NCI-H774 (cell line): ENCODE data around the gene OPN1MW3.
"Not testable (repeated sequence)": the region's sequence is repeated elsewhere in the genome, so short reads cannot be mapped to it uniquely, and the experiment has no call there.

Experiments used
- DNase-seq: peaks from one replicate; lab custom pipeline; 2025; lab: John Stamatoyannopoulos, UW

Gene OPN1MW3

DNA sequence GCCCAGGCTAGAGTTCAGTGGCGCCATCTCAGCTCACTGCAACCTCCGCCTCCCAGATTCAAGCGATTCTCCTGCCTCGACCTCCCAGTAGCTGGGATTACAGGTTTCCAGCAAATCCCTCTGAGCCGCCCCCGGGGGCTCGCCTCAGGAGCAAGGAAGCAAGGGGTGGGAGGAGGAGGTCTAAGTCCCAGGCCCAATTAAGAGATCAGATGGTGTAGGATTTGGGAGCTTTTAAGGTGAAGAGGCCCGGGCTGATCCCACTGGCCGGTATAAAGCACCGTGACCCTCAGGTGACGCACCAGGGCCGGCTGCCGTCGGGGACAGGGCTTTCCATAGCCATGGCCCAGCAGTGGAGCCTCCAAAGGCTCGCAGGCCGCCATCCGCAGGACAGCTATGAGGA, at the start of gene OPN1MW3:
Gene OPN1MW3, plus strand, starts transcription at position 301 of the 400 bp plus-strand sequence. Its CDS starts 38 bp downstream, at position 339.
- not testable (repeated sequence) for DNase-seq

DNA sequence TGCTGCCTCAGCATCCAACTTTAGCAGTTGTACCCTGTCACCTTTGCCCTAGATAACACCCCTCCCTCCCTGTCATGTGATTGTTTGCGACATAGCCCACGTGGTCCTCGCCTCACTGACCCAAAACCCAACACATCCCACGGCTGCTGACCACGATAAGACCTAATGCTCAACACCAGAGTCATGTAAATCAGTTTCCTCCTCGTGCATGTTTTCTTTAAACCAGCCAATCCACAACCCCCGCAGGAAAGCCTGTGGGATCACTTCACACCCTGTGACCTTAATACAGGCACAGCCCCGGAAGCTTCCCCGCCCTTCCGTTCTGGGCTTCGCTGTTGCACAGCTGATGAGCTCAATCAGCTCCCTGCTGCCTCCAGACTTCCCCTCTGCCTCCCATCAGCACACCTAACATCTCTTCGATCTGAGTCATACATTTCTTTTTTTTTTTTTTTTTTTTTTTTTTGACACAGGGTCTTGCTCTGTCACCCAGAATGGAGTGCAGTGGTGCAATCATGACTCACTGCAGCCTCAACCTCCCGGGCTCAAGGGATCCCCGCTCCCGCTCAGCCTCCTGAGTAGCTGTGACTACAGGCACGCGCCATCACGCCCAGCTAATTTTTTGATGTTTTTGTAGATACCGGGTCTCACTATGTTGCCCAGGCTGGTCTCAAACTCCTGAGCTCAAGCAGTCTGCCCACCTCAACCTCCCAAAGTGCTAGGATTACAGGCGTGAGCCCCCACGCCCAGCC, 47.5 kb upstream of the OPN1MW3 start:
- DNase-seq: not testable (repeated sequence)

DNA sequence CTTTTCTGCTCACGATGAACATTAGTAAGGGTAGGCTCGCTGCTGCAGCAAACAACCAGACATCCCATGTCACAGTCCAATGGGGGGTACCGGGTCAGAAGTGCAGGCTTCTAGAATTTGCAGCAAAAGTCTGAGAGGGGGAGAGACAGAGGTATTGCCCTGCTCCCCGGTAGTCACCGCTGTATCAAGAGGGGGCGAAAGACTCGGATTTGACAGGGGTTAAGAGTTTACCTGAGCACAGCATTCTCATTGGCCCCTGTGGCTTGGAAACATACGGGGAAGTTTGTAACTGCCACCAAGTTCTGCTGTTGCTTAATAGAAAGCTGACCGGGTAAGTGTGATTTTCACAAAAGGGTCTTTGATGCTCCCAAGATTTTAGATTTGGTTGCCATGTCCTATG, 46.3 kb upstream of the OPN1MW3 start:
- not testable (repeated sequence) for DNase-seq

DNA sequence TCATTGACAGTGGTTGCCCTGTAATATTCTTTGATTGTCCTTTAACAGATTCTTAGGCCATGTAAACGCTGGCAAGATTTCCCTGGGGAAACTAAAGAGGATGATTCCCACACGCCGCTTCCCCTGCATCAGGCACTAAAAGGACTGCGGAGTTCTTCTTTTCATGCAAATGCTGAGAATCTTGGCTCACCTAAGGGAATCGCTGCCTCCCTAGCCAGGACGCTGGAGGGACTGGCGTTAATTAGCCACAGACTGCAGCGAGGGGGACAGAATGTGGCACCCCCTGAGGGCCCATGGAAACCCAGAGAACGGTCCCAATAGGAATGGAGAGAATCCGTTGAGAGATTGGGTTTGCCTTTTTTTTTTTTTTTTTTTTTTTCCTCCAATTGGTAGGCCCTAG, 45.9 kb upstream of the OPN1MW3 start:
- DNase-seq: not testable (repeated sequence)

DNA sequence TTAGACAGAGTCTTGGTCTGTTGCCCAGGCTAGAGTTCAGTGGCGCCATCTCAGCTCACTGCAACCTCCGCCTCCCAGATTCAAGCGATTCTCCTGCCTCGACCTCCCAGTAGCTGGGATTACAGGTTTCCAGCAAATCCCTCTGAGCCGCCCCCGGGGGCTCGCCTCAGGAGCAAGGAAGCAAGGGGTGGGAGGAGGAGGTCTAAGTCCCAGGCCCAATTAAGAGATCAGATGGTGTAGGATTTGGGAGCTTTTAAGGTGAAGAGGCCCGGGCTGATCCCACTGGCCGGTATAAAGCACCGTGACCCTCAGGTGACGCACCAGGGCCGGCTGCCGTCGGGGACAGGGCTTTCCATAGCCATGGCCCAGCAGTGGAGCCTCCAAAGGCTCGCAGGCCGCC, 37.9 kb upstream of the OPN1MW3 start, which contains the start of gene OPN1MW2:
Gene OPN1MW2, plus strand, starts transcription at position 301 of the 400 bp plus-strand sequence. Its CDS starts 60 bp downstream, at position 361.
- DNase-seq: not testable (repeated sequence)

DNA sequence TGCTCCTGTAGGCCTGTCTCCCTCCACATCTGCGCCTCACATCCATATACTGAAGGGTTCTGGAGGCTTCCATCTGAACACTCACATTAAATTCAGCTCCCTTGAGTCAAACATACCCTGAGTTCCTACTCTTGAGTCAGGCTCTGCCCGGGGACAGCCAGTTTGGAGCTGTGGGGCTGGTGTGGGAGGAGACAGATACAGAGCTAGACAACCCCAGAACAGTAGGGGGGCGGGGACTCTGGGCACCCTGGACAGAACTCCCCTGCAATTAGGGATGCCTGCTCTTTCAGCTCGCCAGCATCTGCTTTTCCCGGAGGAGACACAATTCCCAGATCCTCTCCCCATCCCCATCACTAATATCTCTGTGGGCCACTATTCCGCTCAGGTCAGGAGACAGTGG, 32.1 kb upstream of the OPN1MW3 start:
- not testable (repeated sequence) for DNase-seq

DNA sequence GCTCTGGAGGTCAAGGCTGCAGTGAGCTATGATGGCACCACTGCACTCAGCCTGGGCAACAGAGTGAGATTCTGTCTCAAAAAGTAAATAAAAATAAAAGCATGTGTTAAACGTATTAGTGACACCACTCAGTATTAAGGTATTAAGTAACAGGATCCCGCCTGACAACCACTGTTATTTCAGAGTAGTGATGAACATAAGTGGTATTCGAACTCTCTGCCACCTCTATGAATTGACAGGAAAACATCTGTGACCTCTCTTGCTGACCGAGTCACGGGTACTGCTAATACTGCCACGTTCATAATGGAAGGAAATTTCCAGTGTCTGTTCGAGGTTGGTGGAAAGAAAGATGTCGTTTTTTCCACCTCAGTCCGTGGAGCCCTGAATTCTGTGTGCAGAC, 30.7 kb upstream of the OPN1MW3 start:
- DNase-seq: not testable (repeated sequence)

DNA sequence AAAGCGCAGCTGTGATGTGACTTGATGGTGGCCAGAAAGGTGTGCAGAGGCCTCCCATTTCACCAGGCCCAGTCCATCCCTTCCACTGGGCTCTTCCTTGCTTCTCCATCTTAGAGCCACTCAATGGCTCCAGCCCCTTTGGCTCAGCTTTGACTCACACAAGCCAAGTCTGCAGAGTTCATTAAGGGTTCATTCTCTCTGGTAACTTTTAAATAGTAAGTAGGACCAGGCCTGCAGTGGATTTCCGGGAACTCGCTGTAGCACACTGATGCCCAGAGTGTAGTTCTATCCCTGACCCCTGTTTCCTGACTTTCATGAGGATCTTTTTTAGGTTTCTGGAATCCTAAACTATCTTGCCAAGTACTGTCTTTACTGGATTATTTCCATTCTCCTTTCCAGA, 25.9 kb upstream of the OPN1MW3 start:
- not testable (repeated sequence) for DNase-seq

DNA sequence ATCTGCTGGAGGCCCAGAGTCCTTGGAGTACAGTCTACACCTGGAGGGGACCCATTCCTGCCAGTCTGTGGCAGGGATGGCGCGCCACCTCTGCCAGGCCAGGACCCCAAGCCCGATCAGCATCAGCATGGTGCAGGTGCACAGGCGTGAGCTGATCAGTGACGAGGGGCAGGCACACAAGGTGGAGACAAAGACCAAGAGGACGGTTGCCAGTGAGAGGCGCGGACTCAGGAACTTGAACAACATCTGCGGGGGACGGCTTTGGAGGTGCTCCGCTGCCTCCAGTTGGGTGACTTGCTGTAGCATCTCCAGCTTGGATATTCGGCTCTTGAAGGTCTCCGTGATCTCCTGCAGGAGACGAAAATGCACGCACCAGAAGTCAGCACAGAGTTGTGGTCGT, 23.8 kb upstream of the OPN1MW3 start:
- DNase-seq: not testable (repeated sequence)

DNA sequence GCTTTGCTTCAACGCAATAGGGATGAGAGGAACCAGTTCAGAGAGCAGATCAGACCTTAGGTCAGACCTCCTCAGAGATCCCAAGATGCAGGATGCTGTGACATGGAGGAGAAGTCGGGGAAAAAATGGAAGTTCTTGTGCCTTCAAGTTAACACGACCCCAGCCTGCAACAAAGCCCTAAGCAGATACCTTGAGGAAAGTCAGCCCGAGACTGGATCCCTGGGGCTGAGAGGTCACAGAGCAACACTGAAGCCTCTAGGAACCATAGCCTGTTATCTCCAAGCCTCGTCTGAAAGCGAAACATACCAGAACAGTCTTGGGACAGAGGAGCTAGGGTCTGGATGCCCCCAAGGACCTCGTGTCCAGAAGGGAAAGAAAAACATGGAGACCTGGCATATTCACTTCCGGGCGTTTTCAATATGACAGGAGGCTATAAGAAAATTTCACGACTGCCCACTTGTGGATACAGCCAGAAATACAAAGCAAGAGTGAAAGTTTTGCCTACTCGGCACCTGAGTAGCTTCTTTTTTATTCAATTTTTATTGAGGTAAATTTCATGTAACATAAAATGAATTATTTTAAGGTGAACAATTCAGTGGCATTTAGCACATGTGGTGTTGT, 18.3 kb upstream of the OPN1MW3 start:
- not testable (repeated sequence) for DNase-seq

DNA sequence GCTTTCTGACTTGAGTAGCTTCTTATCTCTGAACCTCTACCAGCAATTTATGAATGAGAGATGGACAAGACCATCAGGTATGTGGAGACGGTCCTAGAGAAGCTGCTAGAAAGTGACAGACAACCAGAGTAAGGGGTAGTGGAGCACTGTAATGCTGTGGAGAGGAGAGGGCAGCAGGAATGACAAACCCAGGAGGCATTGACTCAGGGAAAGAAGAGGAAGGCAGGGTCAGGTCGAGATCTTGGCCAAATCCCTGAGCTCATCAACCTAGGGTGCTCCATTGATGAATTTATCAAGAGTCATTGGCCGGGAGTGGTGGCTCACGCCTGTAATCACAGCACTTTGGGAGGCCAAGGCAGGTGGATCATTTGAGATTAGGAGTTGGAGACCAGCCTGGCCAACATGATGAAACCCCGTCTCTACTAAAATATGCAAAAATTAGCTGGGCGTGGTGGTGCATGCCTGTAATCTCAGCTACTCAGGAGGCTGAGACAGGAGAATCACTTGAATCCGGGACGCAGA, 17.3 kb upstream of the OPN1MW3 start:
- DNase-seq: not testable (repeated sequence)

DNA sequence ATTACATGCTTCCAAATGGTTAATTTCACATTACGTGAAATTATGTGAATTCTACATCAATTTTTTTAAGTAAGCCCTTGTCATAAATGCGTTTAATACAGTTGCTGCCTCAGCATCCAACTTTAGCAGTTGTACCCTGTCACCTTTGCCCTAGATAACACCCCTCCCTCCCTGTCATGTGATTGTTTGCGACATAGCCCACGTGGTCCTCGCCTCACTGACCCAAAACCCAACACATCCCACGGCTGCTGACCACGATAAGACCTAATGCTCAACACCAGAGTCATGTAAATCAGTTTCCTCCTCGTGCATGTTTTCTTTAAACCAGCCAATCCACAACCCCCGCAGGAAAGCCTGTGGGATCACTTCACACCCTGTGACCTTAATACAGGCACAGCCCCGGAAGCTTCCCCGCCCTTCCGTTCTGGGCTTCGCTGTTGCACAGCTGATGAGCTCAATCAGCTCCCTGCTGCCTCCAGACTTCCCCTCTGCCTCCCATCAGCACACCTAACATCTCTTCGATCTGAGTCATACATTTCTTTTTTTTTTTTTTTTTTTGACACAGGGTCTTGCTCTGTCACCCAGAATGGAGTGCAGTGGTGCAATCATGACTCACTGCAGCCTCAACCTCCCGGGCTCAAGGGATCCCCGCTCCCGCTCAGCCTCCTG, 9.9 kb upstream of the OPN1MW3 start:
- not testable (repeated sequence) for DNase-seq

DNA sequence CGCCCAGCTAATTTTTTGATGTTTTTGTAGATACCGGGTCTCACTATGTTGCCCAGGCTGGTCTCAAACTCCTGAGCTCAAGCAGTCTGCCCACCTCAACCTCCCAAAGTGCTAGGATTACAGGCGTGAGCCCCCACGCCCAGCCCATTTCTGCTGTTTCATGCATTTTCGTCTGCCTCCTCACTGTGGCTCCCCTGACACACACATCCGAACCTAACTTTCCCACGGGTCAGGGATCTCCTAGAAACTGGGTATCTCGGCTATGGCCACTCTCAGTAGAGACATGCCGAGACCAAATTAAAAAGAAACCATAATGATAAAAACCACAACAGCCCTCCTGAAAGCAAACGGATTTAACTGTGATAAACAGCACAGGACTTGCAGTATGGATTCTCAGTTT, 9.3 kb upstream of the OPN1MW3 start:
- DNase-seq: not testable (repeated sequence)

DNA sequence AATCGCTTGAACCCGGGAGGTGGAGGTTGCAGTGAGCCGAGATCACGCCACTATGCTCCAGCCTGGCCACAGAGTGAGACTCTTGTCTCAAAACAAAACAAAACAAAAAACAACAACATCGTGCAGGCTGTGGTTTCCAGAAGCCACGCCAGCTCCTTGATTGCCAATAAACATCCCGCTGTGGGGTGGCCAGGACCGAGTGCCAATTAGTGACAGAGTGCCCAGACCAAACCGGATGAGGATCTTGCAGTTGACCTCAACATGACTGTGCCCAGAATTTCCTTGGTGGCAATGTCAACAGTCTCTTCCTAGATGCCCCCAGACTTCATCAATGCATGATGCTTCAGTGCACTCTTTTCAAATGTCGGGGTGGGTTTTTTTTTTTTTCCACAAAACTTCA, 1.3 kb downstream of the OPN1MW3 start:
- not testable (repeated sequence) for DNase-seq

DNA sequence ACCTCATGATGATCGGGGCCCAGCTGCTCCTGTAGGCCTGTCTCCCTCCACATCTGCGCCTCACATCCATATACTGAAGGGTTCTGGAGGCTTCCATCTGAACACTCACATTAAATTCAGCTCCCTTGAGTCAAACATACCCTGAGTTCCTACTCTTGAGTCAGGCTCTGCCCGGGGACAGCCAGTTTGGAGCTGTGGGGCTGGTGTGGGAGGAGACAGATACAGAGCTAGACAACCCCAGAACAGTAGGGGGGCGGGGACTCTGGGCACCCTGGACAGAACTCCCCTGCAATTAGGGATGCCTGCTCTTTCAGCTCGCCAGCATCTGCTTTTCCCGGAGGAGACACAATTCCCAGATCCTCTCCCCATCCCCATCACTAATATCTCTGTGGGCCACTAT, 5.7 kb downstream of the OPN1MW3 start:
- not testable (repeated sequence) for DNase-seq

DNA sequence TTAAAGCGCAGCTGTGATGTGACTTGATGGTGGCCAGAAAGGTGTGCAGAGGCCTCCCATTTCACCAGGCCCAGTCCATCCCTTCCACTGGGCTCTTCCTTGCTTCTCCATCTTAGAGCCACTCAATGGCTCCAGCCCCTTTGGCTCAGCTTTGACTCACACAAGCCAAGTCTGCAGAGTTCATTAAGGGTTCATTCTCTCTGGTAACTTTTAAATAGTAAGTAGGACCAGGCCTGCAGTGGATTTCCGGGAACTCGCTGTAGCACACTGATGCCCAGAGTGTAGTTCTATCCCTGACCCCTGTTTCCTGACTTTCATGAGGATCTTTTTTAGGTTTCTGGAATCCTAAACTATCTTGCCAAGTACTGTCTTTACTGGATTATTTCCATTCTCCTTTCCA, 11.9 kb downstream of the OPN1MW3 start:
- DNase-seq: not testable (repeated sequence)

DNA sequence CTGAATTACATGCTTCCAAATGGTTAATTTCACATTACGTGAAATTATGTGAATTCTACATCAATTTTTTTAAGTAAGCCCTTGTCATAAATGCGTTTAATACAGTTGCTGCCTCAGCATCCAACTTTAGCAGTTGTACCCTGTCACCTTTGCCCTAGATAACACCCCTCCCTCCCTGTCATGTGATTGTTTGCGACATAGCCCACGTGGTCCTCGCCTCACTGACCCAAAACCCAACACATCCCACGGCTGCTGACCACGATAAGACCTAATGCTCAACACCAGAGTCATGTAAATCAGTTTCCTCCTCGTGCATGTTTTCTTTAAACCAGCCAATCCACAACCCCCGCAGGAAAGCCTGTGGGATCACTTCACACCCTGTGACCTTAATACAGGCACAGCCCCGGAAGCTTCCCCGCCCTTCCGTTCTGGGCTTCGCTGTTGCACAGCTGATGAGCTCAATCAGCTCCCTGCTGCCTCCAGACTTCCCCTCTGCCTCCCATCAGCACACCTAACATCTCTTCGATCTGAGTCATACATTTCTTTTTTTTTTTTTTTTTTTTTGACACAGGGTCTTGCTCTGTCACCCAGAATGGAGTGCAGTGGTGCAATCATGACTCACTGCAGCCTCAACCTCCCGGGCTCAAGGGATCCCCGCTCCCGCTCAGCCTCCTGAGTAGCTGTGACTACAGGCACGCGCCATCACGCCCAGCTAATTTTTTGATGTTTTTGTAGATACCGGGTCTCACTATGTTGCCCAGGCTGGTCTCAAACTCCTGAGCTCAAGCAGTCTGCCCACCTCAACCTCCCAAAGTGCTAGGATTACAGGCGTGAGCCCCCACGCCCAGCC, 27.3 kb downstream of the OPN1MW3 start:
- DNase-seq: not testable (repeated sequence)

DNA sequence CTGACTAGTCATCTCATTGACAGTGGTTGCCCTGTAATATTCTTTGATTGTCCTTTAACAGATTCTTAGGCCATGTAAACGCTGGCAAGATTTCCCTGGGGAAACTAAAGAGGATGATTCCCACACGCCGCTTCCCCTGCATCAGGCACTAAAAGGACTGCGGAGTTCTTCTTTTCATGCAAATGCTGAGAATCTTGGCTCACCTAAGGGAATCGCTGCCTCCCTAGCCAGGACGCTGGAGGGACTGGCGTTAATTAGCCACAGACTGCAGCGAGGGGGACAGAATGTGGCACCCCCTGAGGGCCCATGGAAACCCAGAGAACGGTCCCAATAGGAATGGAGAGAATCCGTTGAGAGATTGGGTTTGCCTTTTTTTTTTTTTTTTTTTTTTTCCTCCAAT, 29.0 kb downstream of the OPN1MW3 start:
- not testable (repeated sequence) for DNase-seq

DNA sequence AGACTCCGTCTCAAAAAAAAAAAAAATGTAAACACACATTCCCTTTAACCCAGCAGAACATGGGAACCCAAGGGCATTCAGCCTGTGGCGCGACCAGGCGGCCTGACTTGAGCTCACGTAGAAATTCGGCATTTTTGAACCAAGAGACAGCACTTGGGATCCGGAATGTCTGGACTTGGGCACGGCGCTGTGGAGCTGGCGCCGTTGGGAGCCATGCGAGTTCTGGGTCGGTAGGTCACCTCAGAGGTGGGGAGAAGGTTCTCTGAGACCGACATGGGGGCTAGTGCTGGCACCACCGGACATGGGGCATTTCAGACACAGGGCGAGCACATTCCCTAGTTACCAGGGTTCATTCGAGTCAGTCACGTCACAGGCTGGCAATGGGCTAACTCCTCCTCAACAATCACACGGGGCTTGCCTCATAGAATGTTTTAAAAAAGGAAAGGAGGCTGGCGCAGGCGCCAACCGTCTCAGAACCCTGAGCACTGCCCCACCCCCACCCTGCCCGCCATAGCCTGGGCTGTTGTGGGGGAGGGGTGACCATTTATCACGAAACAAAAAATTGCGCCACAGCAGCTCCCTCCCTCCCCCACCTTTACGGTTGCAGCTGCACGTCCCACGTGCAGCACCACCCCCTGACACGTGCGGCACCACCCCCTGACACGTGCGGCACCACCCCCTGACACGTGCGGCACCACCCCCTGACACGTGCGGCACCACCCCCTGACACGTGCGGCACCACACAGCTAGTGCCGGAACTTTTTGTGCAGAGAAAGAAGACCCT, 37.6 kb downstream of the OPN1MW3 start, which contains the start of gene TEX28:
Gene TEX28, minus strand, starts transcription at position 334 of the 784 bp plus-strand sequence. CDS start 3,007 bp downstream, outside the sequence.
- DNase-seq: no peak

DNA sequence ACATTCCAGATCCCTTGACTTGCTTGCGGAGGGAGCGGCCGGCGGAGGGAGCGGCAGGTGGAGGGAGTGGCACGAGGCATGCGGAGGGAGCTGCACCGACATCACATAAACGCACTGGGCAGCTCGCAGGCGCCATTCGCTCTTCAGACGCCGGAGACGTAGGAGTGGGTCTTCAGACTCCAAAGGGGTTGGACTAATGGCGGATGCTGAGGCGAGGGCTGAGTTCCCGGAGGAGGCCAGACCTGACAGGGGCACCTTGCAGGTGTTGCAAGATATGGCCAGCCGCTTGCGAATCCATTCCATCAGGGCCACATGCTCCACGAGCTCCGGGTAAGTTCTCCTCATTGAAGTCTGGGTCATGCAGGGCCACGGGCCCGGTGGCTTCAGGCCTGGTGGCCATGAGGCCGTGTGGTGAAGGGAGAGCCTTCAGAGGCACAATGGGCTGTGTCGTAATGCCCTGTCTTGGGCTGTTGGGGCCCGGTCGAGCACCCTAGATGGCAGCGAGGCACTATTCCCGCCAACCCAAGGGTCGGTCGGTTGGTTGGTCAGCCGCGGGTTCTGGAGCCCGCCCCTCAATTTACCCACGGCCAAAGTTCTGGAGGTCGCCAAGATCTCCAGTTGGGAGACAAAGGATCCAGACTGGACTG, 38.4 kb downstream of the OPN1MW3 start, which contains the start of gene TKTL1:
Gene TKTL1, plus strand, starts transcription at position 132 of the 647 bp plus-strand sequence. Its CDS starts 65 bp downstream, at position 197.
- DNase-seq: no peak
